ENCODE measurements around the gene RCOR2.

GRCh38 chr11:63917692-63918506 lies 935 bp upstream of the RCOR2 start:
- TF ChIP-seq REST (IDR thresholded peaks at IDR 0.05; ENCODE audit: unreplicated experiment) (no peak), CTCF (conservative IDR thresholded peaks at IDR 0.05; ENCODE audit: low read depth in 2 of 2) (no peak), POLR2AphosphoS5 (IDR thresholded peaks at IDR 0.05; ENCODE audit: low read depth) (peak; percentile 59), EZH2 (IDR thresholded peaks at IDR 0.05; ENCODE audit: low read depth, unreplicated experiment) (no peak), NANOG (IDR thresholded peaks at IDR 0.05; ENCODE audit: borderline replicate concordance) (no peak), JUNB (IDR thresholded peaks at IDR 0.05; ENCODE audit: unreplicated experiment) (no peak)

Measured in GM23338 (cell line).